Astrocyte of the cerebellum (primary cell): Measurements from ENCODE around the gene BSN.

Source experiments
- DNase-seq: peaks from one replicate; pipeline ENCODE4 v3.0.0-alpha.2; 2011; ENCODE audit warnings: low read depth
- H3K4me3 ChIP-seq: 2 replicates; pipeline ENCODE4 v1.5.1; 2011; ENCODE audit warnings: mild to moderate bottlenecking, low read depth, low read length, moderate library complexity
- in situ Hi-C: cut with HindIII; loops from 2 replicates; pipeline ENCODE4 v1.10.0; 2017; ENCODE audit warnings: low sequenced_read_pairs
- TF ChIP-seq, protein P1 (sequence below): IDR thresholded peaks from 2 replicates; pipeline ENCODE4 v1.5.1; 2012; ENCODE audit warnings: low read length, low read depth, moderate library complexity, mild to moderate bottlenecking; ENCODE audit errors: missing control alignments

The BSN gene

DNA sequence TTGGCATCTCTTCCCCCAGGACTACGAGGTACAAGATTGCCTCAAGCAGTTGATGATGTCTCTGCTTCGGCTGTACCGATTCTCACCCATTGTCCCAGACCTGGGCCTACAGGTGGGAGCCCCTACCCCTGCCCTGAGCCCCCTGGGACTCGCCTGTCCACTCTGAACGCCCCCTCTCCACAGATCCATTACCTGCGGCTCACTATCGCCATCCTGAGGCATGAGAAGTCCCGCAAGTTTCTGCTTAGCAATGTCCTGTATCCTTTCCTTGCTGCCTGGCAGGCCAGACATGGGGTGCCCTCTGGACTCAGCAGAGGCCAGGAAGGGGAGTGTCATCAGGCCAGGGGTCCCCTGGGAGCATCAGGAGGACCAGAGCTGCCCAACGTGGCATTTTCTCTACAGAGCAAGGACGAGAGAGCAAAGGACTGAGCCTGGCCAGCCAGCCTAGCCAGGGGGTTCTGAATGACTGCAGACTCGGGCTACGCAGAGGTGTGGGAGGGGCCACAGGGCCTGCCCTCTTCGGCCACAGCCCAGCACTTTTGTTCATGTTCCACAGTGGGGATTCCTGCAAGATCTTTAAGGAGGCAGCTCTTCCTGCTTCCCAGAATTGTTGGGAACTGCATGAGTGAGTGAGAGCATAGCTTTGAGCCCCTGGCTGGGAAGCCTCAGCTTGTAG is 146.3 kb downstream of the BSN start:
- DNase-seq: no peak
- in situ Hi-C loops: no loop called here
- TF ChIP-seq, protein P1, sequence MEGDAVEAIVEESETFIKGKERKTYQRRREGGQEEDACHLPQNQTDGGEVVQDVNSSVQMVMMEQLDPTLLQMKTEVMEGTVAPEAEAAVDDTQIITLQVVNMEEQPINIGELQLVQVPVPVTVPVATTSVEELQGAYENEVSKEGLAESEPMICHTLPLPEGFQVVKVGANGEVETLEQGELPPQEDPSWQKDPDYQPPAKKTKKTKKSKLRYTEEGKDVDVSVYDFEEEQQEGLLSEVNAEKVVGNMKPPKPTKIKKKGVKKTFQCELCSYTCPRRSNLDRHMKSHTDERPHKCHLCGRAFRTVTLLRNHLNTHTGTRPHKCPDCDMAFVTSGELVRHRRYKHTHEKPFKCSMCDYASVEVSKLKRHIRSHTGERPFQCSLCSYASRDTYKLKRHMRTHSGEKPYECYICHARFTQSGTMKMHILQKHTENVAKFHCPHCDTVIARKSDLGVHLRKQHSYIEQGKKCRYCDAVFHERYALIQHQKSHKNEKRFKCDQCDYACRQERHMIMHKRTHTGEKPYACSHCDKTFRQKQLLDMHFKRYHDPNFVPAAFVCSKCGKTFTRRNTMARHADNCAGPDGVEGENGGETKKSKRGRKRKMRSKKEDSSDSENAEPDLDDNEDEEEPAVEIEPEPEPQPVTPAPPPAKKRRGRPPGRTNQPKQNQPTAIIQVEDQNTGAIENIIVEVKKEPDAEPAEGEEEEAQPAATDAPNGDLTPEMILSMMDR: no peak
- no peak overlapping the region for H3K4me3 ChIP-seq

DNA sequence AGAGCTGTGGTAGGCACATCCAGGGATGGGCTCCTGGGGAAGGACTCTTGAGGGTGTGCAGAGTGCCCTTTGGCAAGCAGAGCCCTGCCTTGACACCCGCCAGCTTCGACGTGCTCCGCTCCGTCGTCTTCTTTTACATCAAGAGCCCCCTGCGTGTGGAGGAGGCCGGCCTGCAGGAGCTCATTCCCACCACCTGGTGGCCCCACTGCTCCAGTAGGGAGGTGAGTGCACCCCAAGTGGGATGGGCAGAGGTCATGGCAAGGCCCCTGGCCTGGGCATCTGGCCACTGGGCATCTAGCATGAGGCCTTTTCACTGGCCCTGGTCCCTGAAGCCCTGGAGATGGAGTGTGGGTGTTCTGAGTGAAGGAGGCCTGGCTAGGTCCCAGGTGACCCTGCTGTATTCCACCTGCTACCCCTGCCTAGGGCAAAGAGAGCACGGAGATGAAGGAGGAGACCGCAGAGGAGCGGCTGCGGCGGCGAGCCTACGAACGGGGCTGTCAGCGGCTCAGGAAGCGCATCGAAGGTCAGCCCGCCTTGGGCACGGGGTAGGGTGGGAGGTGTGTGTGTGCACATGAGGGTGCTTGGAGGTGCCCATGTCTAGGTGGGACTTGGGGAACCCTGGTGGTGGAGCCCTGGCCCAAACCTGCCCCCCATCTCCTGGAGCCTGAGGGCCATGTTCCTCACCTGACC is 147.3 kb downstream of the BSN start:
- DNase-seq: no peak
- TF ChIP-seq, protein P1: peak; percentile 63
- in situ Hi-C loops: no loop called here
- H3K4me3 ChIP-seq: no peak overlapping the region

DNA sequence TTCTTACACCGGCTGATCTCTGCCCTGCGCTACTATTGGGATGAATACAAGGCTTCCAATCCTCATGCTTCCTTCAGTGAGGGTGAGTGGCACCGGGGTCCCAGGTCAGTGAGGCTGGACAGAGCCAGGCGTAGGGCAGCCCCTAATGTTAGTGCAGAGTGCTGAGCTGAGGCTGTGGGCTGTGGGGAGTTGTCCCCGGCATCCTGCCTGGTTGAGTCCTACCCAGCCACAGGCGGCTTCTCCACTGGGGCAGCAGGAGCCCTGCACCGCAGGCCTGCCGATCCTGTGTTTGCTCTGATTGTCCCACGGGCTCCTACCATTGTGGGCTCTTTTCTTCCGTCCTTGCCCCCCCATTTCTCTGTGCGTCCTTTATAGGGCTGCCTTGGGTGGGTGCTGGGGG is 148.4 kb downstream of the BSN start:
- DNase-seq: no peak
- in situ Hi-C loops: no loop called here
- H3K4me3 ChIP-seq: no peak overlapping the region
- TF ChIP-seq, protein P1: no peak

DNA sequence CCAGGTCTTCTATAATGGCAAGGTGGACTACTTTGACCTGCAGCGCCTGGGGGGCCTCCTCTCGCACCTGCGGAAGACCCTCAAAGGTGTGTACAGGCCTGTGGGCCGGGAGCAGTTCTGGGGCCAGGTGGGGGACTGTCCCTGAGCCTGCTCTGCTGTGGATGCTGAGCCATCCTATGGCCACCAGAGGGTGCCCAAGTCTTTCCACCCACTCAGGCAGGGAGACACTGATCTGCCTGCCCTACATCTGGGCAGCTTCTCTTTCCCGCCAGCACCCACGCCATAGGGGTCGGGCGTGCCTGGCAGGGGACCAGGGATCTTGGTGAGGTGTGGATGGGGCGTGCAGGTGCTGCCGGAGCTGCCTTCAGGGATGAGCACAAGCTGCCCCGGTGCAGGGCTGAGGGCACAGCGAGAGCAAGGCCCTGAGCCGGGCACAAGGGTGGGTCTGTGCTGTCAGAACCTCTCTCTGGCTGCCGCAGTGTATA is 149.2 kb downstream of the BSN start:
- peak; percentile 32 for DNase-seq
- no peak overlapping the region for H3K4me3 ChIP-seq
- in situ Hi-C loops: no loop called here
- TF ChIP-seq, protein P1: peak; percentile 89

DNA sequence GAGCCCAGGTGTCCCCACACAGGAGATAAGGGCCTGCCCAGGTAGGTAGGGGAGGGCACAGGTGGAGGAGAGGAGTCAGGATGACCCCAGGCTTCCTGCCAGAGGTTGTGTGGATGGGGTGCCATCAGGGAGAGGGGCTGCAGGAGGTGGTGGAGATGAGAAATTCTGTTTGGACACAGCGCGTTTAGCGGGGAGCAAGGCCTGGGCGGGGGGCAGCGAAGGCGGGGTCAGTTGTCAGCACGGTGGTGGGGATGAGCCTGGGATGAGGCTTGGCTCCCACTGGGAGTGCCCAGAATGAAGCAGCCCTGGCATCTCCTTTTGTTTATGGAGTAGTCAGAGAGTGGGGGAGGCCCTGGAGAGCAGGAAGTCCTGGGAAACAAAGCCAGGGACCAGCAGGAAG is 149.7 kb downstream of the BSN start:
- no peak overlapping the region for H3K4me3 ChIP-seq
- TF ChIP-seq, protein P1: no peak
- no peak for DNase-seq
- in situ Hi-C loops: no loop called here

DNA sequence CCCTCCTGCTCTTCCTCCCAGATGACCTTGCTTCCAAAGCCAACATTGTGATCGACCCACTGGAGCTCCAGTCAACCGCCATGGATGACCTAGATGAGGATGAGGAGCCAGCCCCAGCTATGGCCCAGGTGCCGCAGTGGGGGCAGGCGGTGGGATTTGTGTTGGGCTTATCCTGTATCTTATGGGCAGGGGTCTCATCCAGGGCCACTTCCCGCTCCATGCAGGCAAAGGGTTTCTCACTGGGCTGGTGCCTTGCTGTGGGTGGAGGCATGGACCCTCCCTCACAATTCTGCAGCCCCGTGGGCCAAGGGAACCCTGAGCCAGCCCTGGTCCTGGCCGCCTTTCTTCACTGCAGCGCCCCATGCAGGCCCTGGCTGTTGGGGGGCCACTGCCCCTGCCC is 150.4 kb downstream of the BSN start:
- TF ChIP-seq, protein P1: no peak
- DNase-seq: no peak
- in situ Hi-C loops: no loop called here
- no peak overlapping the region for H3K4me3 ChIP-seq
